IMR-90 (cell line): ENCODE measurements around the gene RNF130. TPM values are rescaled to one million over a fixed set of nuclear protein-coding genes. Genes with fewer than 3 reads are reported as not detected.

Source experiments
- ATAC-seq: fragments of 200-7000 bp; cut with Tn5 transposase; 2 replicates; pipeline ENCODE4 v1.9.1; 2020; ENCODE audit warnings: low read depth, mild to moderate bottlenecking, moderate library complexity
- BruUV-seq: library from RNA; stranded (reverse); fragments of 400-500 nt; replicated peaks from 2 replicates; lab custom pipeline; 2021; lab: Mats Ljungman, UMichigan
- CTCF ChIA-PET: fragments of 300-600 bp; formaldehyde crosslinking; extraction: SDS; loops from one replicate; lab custom pipeline; 2021; ENCODE audit warnings: antibody characterized with exemption; lab: Yijun Ruan, JAX
- POLR2A ChIA-PET: fragments of 300-600 bp; sonication (Branson Sonifier 250); formaldehyde crosslinking; loops from one replicate; lab custom pipeline; 2022; ENCODE audit warnings: antibody characterized with exemption; ENCODE audit not compliant: unreplicated experiment; lab: Charles Lee
- DNase-seq: peaks from one replicate; pipeline ENCODE4 v3.0.0; 2013
- H2AFZ ChIP-seq: replicated peaks from 2 replicates; pipeline ENCODE3; 2013; ENCODE audit warnings: low read length, mild to moderate bottlenecking; ENCODE audit not compliant: poor library complexity
- H2AK5ac ChIP-seq: 2 replicates; pipeline ENCODE4 v1.6.1; 2013; ENCODE audit warnings: low read depth, low read length, inconsistent platforms
- H2AK9ac ChIP-seq: replicated peaks from 2 replicates; pipeline ENCODE3; 2013; ENCODE audit warnings: mild to moderate bottlenecking, low read depth, low read length, moderate library complexity; ENCODE audit not compliant: poor library complexity
- H2BK120ac ChIP-seq: 2 replicates; pipeline ENCODE4 v1.6.1; 2013; ENCODE audit warnings: low read depth, low read length, inconsistent platforms
- H2BK15ac ChIP-seq: 3 replicates; pipeline ENCODE4 v1.6.1; 2013; ENCODE audit warnings: low read depth, low read length, inconsistent platforms
- H2BK20ac ChIP-seq: 2 replicates; pipeline ENCODE4 v1.6.1; 2013; ENCODE audit warnings: low read depth, mild to moderate bottlenecking, inconsistent platforms, low read length, moderate library complexity
- H2BK5ac ChIP-seq: 2 replicates; pipeline ENCODE4 v1.6.1; 2013; ENCODE audit warnings: mild to moderate bottlenecking, low read depth, low read length, inconsistent platforms; ENCODE audit not compliant: poor library complexity, severe bottlenecking
- H3K14ac ChIP-seq: replicated peaks from 2 replicates; pipeline ENCODE4 v1.6.1; 2013; ENCODE audit warnings: low read depth, low read length, inconsistent platforms
- H3K18ac ChIP-seq: 2 replicates; pipeline ENCODE4 v1.6.1; 2013; ENCODE audit warnings: low read depth, low read length, control low read depth
- H3K23ac ChIP-seq: 2 replicates; pipeline ENCODE4 v1.6.1; 2013; ENCODE audit warnings: low read depth, low read length, inconsistent platforms
- H3K27ac ChIP-seq: 2 replicates; pipeline ENCODE4 v1.5.1; 2013; ENCODE audit warnings: mild to moderate bottlenecking, control low read depth, low read length; ENCODE audit not compliant: insufficient read depth
- H3K27me3 ChIP-seq: 2 replicates; pipeline ENCODE4 v1.6.1; 2013; ENCODE audit warnings: low read length; ENCODE audit not compliant: control insufficient read depth, insufficient read depth
- H3K36me3 ChIP-seq: 2 replicates; pipeline ENCODE4 v1.6.1; 2013; ENCODE audit warnings: low read length, mixed read lengths; ENCODE audit not compliant: control insufficient read depth, insufficient read depth
- H3K4ac ChIP-seq: 2 replicates; pipeline ENCODE4 v1.6.1; 2013; ENCODE audit warnings: low read depth, low read length, inconsistent platforms
- H3K4me1 ChIP-seq: 2 replicates; pipeline ENCODE4 v1.6.1; 2013; ENCODE audit warnings: low read length, mixed read lengths; ENCODE audit not compliant: control insufficient read depth, insufficient read depth
- H3K4me2 ChIP-seq: 2 replicates; pipeline ENCODE4 v1.6.1; 2013; ENCODE audit warnings: low read depth, mild to moderate bottlenecking, control low read depth, low read length, moderate library complexity
- H3K4me3 ChIP-seq: 2 replicates; pipeline ENCODE4 v1.5.1; 2013; ENCODE audit warnings: low read depth, mild to moderate bottlenecking, control low read depth, low read length, moderate library complexity; ENCODE audit not compliant: insufficient read depth
- H3K56ac ChIP-seq: 2 replicates; pipeline ENCODE4 v1.6.1; 2013; ENCODE audit warnings: low read length, inconsistent platforms; ENCODE audit not compliant: insufficient read depth; ENCODE audit errors: extremely low read depth
- H3K79me1 ChIP-seq, 2 experiments: 2 replicates each; pipeline ENCODE4 v1.6.1; 2013; ENCODE audit warnings: low read length in 2 of 2, inconsistent platforms in 1 of 2, low read depth in 1 of 2
- H3K9ac ChIP-seq: 2 replicates; pipeline ENCODE4 v1.6.1; 2013; ENCODE audit warnings: low read depth, low read length, control low read depth
- H3K9me1 ChIP-seq: 2 replicates; pipeline ENCODE4 v1.6.1; 2013; ENCODE audit warnings: low read length, inconsistent platforms; ENCODE audit not compliant: insufficient read depth
- H3K9me3 ChIP-seq: 2 replicates; pipeline ENCODE4 v1.6.1; 2013; ENCODE audit warnings: low read length; ENCODE audit not compliant: control insufficient read depth, insufficient read depth
- H4K20me1 ChIP-seq: 2 replicates; pipeline ENCODE4 v1.6.1; 2013; ENCODE audit warnings: low read length, inconsistent platforms; ENCODE audit not compliant: insufficient read depth
- H4K5ac ChIP-seq: 2 replicates; pipeline ENCODE4 v1.6.1; 2013; ENCODE audit warnings: mild to moderate bottlenecking, low read depth, low read length, control low read depth
- H4K8ac ChIP-seq, 2 experiments: 2 replicates each; pipeline ENCODE4 v1.6.1; 2013; ENCODE audit warnings: low read depth in 2 of 2, low read length in 2 of 2, control low read depth in 1 of 2, inconsistent platforms in 1 of 2
- H4K91ac ChIP-seq: 2 replicates; pipeline ENCODE4 v1.6.1; 2013; ENCODE audit warnings: low read depth, low read length, inconsistent platforms; ENCODE audit not compliant: insufficient read depth
- POLR2A ChIP-seq: IDR thresholded peaks from 2 replicates; pipeline ENCODE4 v1.6.1; 2012; ENCODE audit warnings: mild to moderate bottlenecking, low read depth, low read length
- RFX5 ChIP-seq: IDR thresholded peaks from 2 replicates; pipeline ENCODE4 v1.8.0; 2012; ENCODE audit warnings: low read depth, mild to moderate bottlenecking, low read length, moderate library complexity
- WGBS, 2 experiments: methylation state at CpG; one replicate each; pipeline versions ENCODE4 v1.1.5 to v1.1.7; 2013; ENCODE audit warnings: missing lambda C conversion rate in 2 of 2; ENCODE audit not compliant: insufficient read length in 1 of 2; ENCODE audit errors: extremely low coverage in 2 of 2; 5-methylcytosine and 5-hydroxymethylcytosine counted together
- dilution Hi-C: fragments of 300-500 bp; cut with HindIII; formaldehyde crosslinking; loops from one replicate; pipeline ENCODE4 v1.14.3; 2018; ENCODE audit warnings: low sequenced_read_pairs; ENCODE audit not compliant: unreplicated experiment
- in situ Hi-C: fragments of 300-500 bp; cut with MboI; formaldehyde crosslinking; loops from 3 replicates; pipeline ENCODE4 v1.14.3; 2019; ENCODE audit warnings: low sequenced_read_pairs, inconsistent platforms, mixed read lengths
- intact Hi-C: fragments of 100-400 bp; cut with micrococcal nuclease; formaldehyde crosslinking; loops from 2 replicates; pipeline ENCODE4 v1.10.0; 2022
- polyA plus RNA-seq, 3 experiments: library from polyadenylated mRNA; depleted of rRNA; stranded (reverse); fragments of >200 nt; gene quantifications; 2 replicates each; pipeline ENCODE4 v1.2.3, GENCODE V29; 2012; ENCODE audit warnings: low replicate concordance in 1 of 3
- total RNA-seq: library from RNA; depleted of rRNA; stranded (reverse); fragments of >200 nt; gene quantifications from 2 replicates; pipeline ENCODE4 v1.2.3, GENCODE V29; 2012

RNF130 gene
- total and polyA plus RNA-seq, 2 of the 4 experiments (the other 2 are of a cell fraction), result 12.9 to 21.7 TPM

DNA sequence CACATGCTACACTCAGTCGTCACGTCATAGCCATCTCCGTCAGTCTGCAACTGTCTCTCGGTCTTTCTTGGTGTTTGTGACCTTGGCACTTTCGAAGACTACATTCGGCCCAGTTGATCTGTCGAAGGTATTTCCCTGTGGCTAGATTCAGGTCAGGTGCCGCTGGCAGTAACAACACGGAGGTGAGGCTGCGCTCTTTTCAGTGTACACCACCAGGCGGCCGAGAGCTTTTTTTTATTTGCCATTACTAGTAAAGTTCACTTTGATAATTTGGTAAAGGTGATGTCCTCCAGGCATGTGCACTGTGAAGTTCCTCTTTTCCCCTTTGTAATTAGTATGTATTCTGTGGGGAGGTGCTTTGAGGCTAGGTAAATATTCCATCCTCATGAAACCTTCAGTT lies 49.7 kb downstream of the RNF130 start:
- no peaks in the 10 kb centered on the region for H4K20me1 ChIP-seq
- H2BK20ac ChIP-seq, result no peak overlapping the region
- H3K4me3 ChIP-seq, result no peak overlapping the region
- H2BK5ac ChIP-seq, result no peak overlapping the region
- peaks cover 10% of the 10 kb centered on the region for H3K36me3 ChIP-seq
- dilution Hi-C loops (no loop called here), in situ Hi-C loops (no loop called here), intact Hi-C loops (no loop called here)
- H4K5ac ChIP-seq, result no peak overlapping the region
- no TSS peak for BruUV-seq
- H2AK5ac ChIP-seq, result no peak overlapping the region
- no peak overlapping the region for H3K27ac ChIP-seq
- no peak overlapping the region for H2AK9ac ChIP-seq
- ATAC-seq (no peak), DNase-seq (no peak)
- H3K18ac ChIP-seq, result no peak overlapping the region
- no peaks in the 10 kb centered on the region; a peak in 1 of 4 replicates for H3K79me1 ChIP-seq
- no peak overlapping the region for H2BK120ac ChIP-seq
- H3K23ac ChIP-seq, result no peak overlapping the region
- H3K56ac ChIP-seq, result no peak overlapping the region
- H2BK15ac ChIP-seq, result no peak overlapping the region
- CTCF ChIA-PET, result no interaction called here
- POLR2A ChIA-PET, result no interaction called here
- H4K91ac ChIP-seq, result no peak overlapping the region
- no peak overlapping the region for H4K8ac ChIP-seq
- no peaks in the 10 kb centered on the region for H3K9me3 ChIP-seq
- H2AFZ ChIP-seq, result no peak overlapping the region
- WGBS, 2 experiments, result 99% methylated on average over 7 of the region's 12 CpGs; no CpG with 5 or more reads in 1 of the 2 experiments
- 0 out of 2 replicates have a peak, but pooled peaks cover 2% of the 10 kb centered on the region for H3K4me1 ChIP-seq
- no peaks in the 10 kb centered on the region for H3K9me1 ChIP-seq
- TF ChIP-seq RFX5 (no peak), POLR2A (no peak)
- no peak overlapping the region for H3K9ac ChIP-seq
- no peaks in the 10 kb centered on the region for H3K27me3 ChIP-seq
- no peak overlapping the region for H3K4ac ChIP-seq
- no peak overlapping the region for H3K14ac ChIP-seq
- H3K4me2 ChIP-seq, result no peak overlapping the region
